Fibroblast of skin of right biceps (primary cell): ENCODE results near the gene TMEM9B.
"Not testable (repeated sequence)": the region's sequence is repeated elsewhere in the genome, so short reads cannot be mapped to it uniquely, and the experiment has no call there.

Experiments
- DNase-seq: peaks from one replicate; pipeline ENCODE4 v3.0.0-alpha.2; 2013

Gene TMEM9B

GRCh38 chr11:8971924-8972316 lies 7.7 kb upstream of the TMEM9B start:
- no peak for DNase-seq

GRCh38 chr11:8971196-8971923 lies 7.1 kb upstream of the TMEM9B start:
- DNase-seq: no peak

- DNase-seq: no peak
Observed at GRCh38 chr11:8967184-8967583, 2.9 kb upstream of the TMEM9B start.

GRCh38 chr11:8963569-8964323 lies 496 bp downstream of the TMEM9B start:
- no peak for DNase-seq

GRCh38 chr11:8962841-8963240 lies 1.4 kb downstream of the TMEM9B start:
- DNase-seq: no peak

- no peak for DNase-seq
Observed at GRCh38 chr11:8961401-8961800, 2.8 kb downstream of the TMEM9B start.

- DNase-seq: peak; percentile 71
Observed at GRCh38 chr11:8959546-8960166, 4.6 kb downstream of the TMEM9B start.

- no peak for DNase-seq
Observed at GRCh38 chr11:8956860-8957259, 7.4 kb downstream of the TMEM9B start.

GRCh38 chr11:8948886-8949285 lies 15.4 kb downstream of the TMEM9B start:
- DNase-seq: no peak

GRCh38 chr11:8947230-8947943 lies 16.9 kb downstream of the TMEM9B start:
- DNase-seq: no peak

- no peak for DNase-seq
Observed at GRCh38 chr11:8942518-8943066, 21.6 kb downstream of the TMEM9B start, which contains the start of gene ASCL3. TSS of gene ASCL3 (minus strand) at chr11:8943016. CDS start at chr11:8938161, 4,855 bp downstream.

GRCh38 chr11:8941341-8942103 lies 22.7 kb downstream of the TMEM9B start:
- DNase-seq: no peak

GRCh38 chr11:8937659-8938058 lies 26.6 kb downstream of the TMEM9B start:
- no peak for DNase-seq

- no peak for DNase-seq
Observed at GRCh38 chr11:8937159-8937558, 27.1 kb downstream of the TMEM9B start.

- not testable (repeated sequence) for DNase-seq
Observed at GRCh38 chr11:8935789-8936188, 28.5 kb downstream of the TMEM9B start.

- DNase-seq: peak; percentile 94
Observed at GRCh38 chr11:8934742-8935488, 29.3 kb downstream of the TMEM9B start.

- DNase-seq: no peak
Observed at GRCh38 chr11:8933931-8934330, 30.3 kb downstream of the TMEM9B start.

GRCh38 chr11:8932564-8933180 lies 31.6 kb downstream of the TMEM9B start, which contains the start of gene C11orf16:
TSS of gene C11orf16 (minus strand) at chr11:8932947. CDS start at chr11:8932308, 639 bp downstream.
- DNase-seq: no peak

- DNase-seq: peak; percentile 23
Observed at GRCh38 chr11:8930456-8931175, 33.6 kb downstream of the TMEM9B start.
